ENCODE results near the gene CYP3A4. TPM values are rescaled to one million over a fixed set of nuclear protein-coding genes. Genes with fewer than 3 reads are reported as not detected.
"Not testable (repeated sequence)": the region's sequence is repeated elsewhere in the genome, so short reads cannot be mapped to it uniquely, and the experiment has no call there.

Gene CYP3A4
- total and polyA plus RNA-seq, 4 experiments from 2014 or later, result not detected

- H3K4me3 Mint-ChIP-seq, result no peak overlapping the region
- no peak for DNase-seq
- Histone ChIP-seq H3K36me3 (ENCODE audit: insufficient read depth, low read length) (no peaks in the 10 kb centered on the region), H3K27me3 (ENCODE audit: insufficient read depth, low read length) (no peaks in the 10 kb centered on the region), H3K27ac (ENCODE audit: low read depth, low read length) (no peak overlapping the region), H3K4me1 (ENCODE audit: insufficient read depth, low read length) (no peaks in the 10 kb centered on the region), H3K4me3 (ENCODE audit: low read length in 2 of 2) (no peak overlapping the region), H3K9me3 (ENCODE audit: control insufficient read depth in 1 of 2, low read length in 2 of 2) (no peaks in the 10 kb centered on the region)
- peaks cover 0 to 5% of the 10 kb centered on the region in 2 donors for H3K36me3 Mint-ChIP-seq
- H3K9me3 Mint-ChIP-seq, result no peaks in the 10 kb centered on the region
- no peaks in the 10 kb centered on the region for H3K4me1 Mint-ChIP-seq
- no peak overlapping the region for H3K27ac Mint-ChIP-seq
- POLR2A ChIA-PET (ENCODE audit: partially characterized antibody), result no interaction called here
- CTCF ChIA-PET (ENCODE audit: partially characterized antibody), result interaction anchor here (0.6 kb wide), 1 partner anchor 1139 kb away, joined by 3 read pairs; no protein-coding TSS in a partner anchor
- intact Hi-C loops (cut with micrococcal nuclease), result no loop called here
- H3K27me3 Mint-ChIP-seq, result no peaks in the 10 kb centered on the region
Observed at GRCh38 chr7:99730992-99731391, 53.0 kb downstream of the CYP3A4 start.

DNA sequence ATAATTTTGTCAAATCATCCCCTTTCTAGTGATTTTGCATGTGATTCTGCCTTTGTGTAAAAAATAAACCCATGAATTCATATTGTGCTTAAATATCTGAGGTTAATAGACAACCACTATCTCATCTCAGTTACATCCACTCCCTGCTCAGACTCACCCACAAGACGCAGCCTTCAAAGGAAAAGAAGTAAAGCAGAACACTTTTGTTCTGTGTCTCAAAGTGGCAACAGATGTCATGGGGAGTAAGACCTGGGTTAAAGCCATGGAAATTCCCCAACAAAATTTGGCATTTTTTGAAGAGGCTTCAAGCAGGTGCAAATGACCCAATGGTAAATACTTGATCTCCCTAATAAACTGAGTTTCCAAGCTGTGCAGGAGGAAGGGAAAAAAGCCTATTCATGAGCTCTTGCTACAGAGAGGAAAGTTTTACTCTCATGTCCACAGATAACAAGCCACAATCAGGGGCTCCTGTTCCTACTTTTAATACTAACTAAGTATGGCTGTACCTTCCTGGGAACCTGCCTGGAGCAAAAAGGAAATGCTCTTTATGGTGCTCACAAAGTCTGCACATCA lies 53.7 kb downstream of the CYP3A4 start:
- H3K4me3 ChIP-seq (ENCODE audit: low read length in 2 of 2), result no peak overlapping the region
- Mint-ChIP-seq H3K27ac (no peak overlapping the region), H3K27me3 (no peaks in the 10 kb centered on the region), H3K4me3 (no peak overlapping the region), H3K36me3 (peaks cover 0 to 1% of the 10 kb centered on the region in 2 donors), H3K9me3 (no peaks in the 10 kb centered on the region), H3K4me1 (no peaks in the 10 kb centered on the region)
- intact Hi-C loops (cut with micrococcal nuclease), result no loop called here
- CTCF ChIA-PET (ENCODE audit: partially characterized antibody), result interaction anchor here (0.6 kb wide), 1 partner anchor 1139 kb away, joined by 3 read pairs; no protein-coding TSS in a partner anchor
- H3K27me3 ChIP-seq (ENCODE audit: insufficient read depth, low read length), result no peaks in the 10 kb centered on the region
- no peaks in the 10 kb centered on the region for H3K36me3 ChIP-seq (ENCODE audit: insufficient read depth, low read length)
- POLR2A ChIA-PET (ENCODE audit: partially characterized antibody), result no interaction called here
- no peaks in the 10 kb centered on the region for H3K9me3 ChIP-seq (ENCODE audit: control insufficient read depth in 1 of 2, low read length in 2 of 2)
- no peaks in the 10 kb centered on the region for H3K4me1 ChIP-seq (ENCODE audit: insufficient read depth, low read length)
- no peak overlapping the region for H3K27ac ChIP-seq (ENCODE audit: low read depth, low read length)
- no peak for DNase-seq

GRCh38 chr7:99729486-99730237 lies 54.3 kb downstream of the CYP3A4 start:
- H3K36me3 ChIP-seq (ENCODE audit: insufficient read depth, low read length), result no peaks in the 10 kb centered on the region
- H3K4me1 ChIP-seq (ENCODE audit: insufficient read depth, low read length), result no peaks in the 10 kb centered on the region
- no peak overlapping the region for H3K27ac Mint-ChIP-seq
- no peak overlapping the region for H3K27ac ChIP-seq (ENCODE audit: low read depth, low read length)
- no peak overlapping the region for H3K4me3 ChIP-seq (ENCODE audit: low read length in 2 of 2)
- no peaks in the 10 kb centered on the region for H3K9me3 ChIP-seq (ENCODE audit: control insufficient read depth in 1 of 2, low read length in 2 of 2)
- DNase-seq, result no peak
- ChIA-PET CTCF (ENCODE audit: partially characterized antibody) (no interaction called here), POLR2A (ENCODE audit: partially characterized antibody) (no interaction called here)
- no peaks in the 10 kb centered on the region for H3K27me3 Mint-ChIP-seq
- no peaks in the 10 kb centered on the region for H3K36me3 Mint-ChIP-seq
- H3K27me3 ChIP-seq (ENCODE audit: insufficient read depth, low read length), result no peaks in the 10 kb centered on the region
- H3K4me1 Mint-ChIP-seq, result no peaks in the 10 kb centered on the region
- H3K9me3 Mint-ChIP-seq, result no peaks in the 10 kb centered on the region
- intact Hi-C loops (cut with micrococcal nuclease), result no loop called here
- no peak overlapping the region for H3K4me3 Mint-ChIP-seq

GRCh38 chr7:99728615-99729014 lies 55.4 kb downstream of the CYP3A4 start:
- Histone ChIP-seq H3K4me1 (ENCODE audit: insufficient read depth, low read length) (no peaks in the 10 kb centered on the region), H3K27me3 (ENCODE audit: insufficient read depth, low read length) (no peaks in the 10 kb centered on the region), H3K27ac (ENCODE audit: low read depth, low read length) (no peak overlapping the region), H3K9me3 (ENCODE audit: control insufficient read depth in 1 of 2, low read length in 2 of 2) (no peaks in the 10 kb centered on the region), H3K4me3 (ENCODE audit: low read length in 2 of 2) (no peak overlapping the region), H3K36me3 (ENCODE audit: insufficient read depth, low read length) (no peaks in the 10 kb centered on the region)
- Mint-ChIP-seq H3K36me3 (no peaks in the 10 kb centered on the region), H3K4me1 (no peaks in the 10 kb centered on the region), H3K9me3 (no peaks in the 10 kb centered on the region), H3K27me3 (no peaks in the 10 kb centered on the region), H3K27ac (no peak overlapping the region), H3K4me3 (no peak overlapping the region)
- POLR2A ChIA-PET (ENCODE audit: partially characterized antibody), result no interaction called here
- intact Hi-C loops (cut with micrococcal nuclease), result no loop called here
- no peak for DNase-seq
- CTCF ChIA-PET (ENCODE audit: partially characterized antibody), result no interaction called here

GRCh38 chr7:99723201-99723600 lies 60.8 kb downstream of the CYP3A4 start:
- H3K4me3 Mint-ChIP-seq; H3K27ac ChIP-seq (ENCODE audit: low read depth, low read length); CTCF ChIA-PET (ENCODE audit: partially characterized antibody); H3K27me3 ChIP-seq (ENCODE audit: insufficient read depth, low read length); DNase-seq; H3K36me3 Mint-ChIP-seq; H3K4me3 ChIP-seq (ENCODE audit: low read length in 2 of 2); H3K36me3 ChIP-seq (ENCODE audit: insufficient read depth, low read length); H3K27me3 Mint-ChIP-seq; H3K4me1 ChIP-seq (ENCODE audit: insufficient read depth, low read length); H3K9me3 ChIP-seq (ENCODE audit: control insufficient read depth in 1 of 2, low read length in 2 of 2); H3K9me3 Mint-ChIP-seq; intact Hi-C loops (cut with micrococcal nuclease); POLR2A ChIA-PET (ENCODE audit: partially characterized antibody): not testable (repeated sequence)
- Mint-ChIP-seq H3K27ac (peak overlapping the region in 1 of 7 donors; percentile 23), H3K4me1 (peaks cover 4 to 11% (median 8%) of the 10 kb centered on the region in 4 donors)

GRCh38 chr7:99720800-99721595 lies 63.0 kb downstream of the CYP3A4 start:
- Histone ChIP-seq H3K9me3 (ENCODE audit: control insufficient read depth in 1 of 2, low read length in 2 of 2) (no peaks in the 10 kb centered on the region), H3K27me3 (ENCODE audit: insufficient read depth, low read length) (no peaks in the 10 kb centered on the region), H3K36me3 (ENCODE audit: insufficient read depth, low read length) (no peaks in the 10 kb centered on the region), H3K4me3 (ENCODE audit: low read length in 2 of 2) (no peak overlapping the region), H3K27ac (ENCODE audit: low read depth, low read length) (no peak overlapping the region), H3K4me1 (ENCODE audit: insufficient read depth, low read length) (peaks cover 4% of the 10 kb centered on the region)
- ChIA-PET CTCF (ENCODE audit: partially characterized antibody) (no interaction called here), POLR2A (ENCODE audit: partially characterized antibody) (no interaction called here)
- Mint-ChIP-seq H3K27ac (peak overlapping the region in 1 of 7 donors; percentile 24), H3K27me3 (peaks cover 0 to 2% of the 10 kb centered on the region in 2 donors), H3K4me3 (no peak overlapping the region), H3K9me3 (no peaks in the 10 kb centered on the region), H3K4me1 (peaks cover 4 to 11% (median 8%) of the 10 kb centered on the region in 4 donors), H3K36me3 (no peaks in the 10 kb centered on the region)
- intact Hi-C loops (cut with micrococcal nuclease), result no loop called here
- DNase-seq, result no peak

DNA sequence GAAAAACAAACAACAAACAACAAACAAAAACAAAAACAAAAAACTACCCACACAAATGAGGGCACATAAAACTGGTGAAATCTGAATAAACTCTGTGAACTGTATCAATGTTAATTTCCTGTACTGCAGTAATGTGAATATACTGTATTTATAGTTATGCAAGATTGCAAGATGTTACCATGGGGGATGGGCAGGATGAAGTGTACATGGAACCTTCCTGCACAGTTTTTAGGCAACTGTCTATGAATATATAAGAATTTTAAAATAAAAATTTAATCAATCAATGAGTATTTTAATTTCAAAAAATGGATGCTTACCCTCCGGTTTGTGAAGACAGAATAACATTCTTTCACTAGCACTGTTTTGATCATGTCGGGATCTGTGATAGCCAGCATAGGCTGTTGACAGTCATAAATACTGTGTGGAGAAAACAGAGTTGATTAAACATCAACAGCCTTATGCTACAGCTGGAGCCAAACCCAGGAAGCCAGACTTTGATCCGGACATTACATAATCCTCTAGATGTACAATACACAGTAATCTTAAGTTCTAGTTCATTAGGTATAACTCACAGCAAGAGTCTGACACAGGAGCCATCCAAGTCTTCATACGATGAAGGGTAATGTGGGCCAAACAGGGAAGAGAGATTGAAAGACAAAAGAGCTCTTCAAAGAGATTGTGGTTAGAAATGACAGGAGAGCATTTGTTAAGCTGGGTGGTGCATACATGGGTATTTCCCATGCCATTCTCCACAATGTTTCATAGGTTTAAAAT lies 63.8 kb downstream of the CYP3A4 start:
- intact Hi-C loops (cut with micrococcal nuclease), result no loop called here
- POLR2A ChIA-PET (ENCODE audit: partially characterized antibody), result no interaction called here
- no peaks in the 10 kb centered on the region for H3K27me3 ChIP-seq (ENCODE audit: insufficient read depth, low read length)
- peak overlapping the region in 1 of 7 donors; percentile 38 for H3K27ac Mint-ChIP-seq
- peak in 2 of 5 donors; percentile 1 to 2 for DNase-seq
- CTCF ChIA-PET (ENCODE audit: partially characterized antibody), result no interaction called here
- no peak overlapping the region for H3K4me3 ChIP-seq (ENCODE audit: low read length in 2 of 2)
- peaks cover 0 to 3% of the 10 kb centered on the region in 2 donors for H3K36me3 Mint-ChIP-seq
- peaks cover 4 to 11% (median 8%) of the 10 kb centered on the region in 4 donors for H3K4me1 Mint-ChIP-seq
- no peaks in the 10 kb centered on the region for H3K36me3 ChIP-seq (ENCODE audit: insufficient read depth, low read length)
- H3K4me3 Mint-ChIP-seq, result no peak overlapping the region
- H3K27me3 Mint-ChIP-seq, result peaks cover 0 to 2% of the 10 kb centered on the region in 2 donors
- H3K4me1 ChIP-seq (ENCODE audit: insufficient read depth, low read length), result peaks cover 4% of the 10 kb centered on the region
- peaks cover 0 to under 1% (median 0%) of the 10 kb centered on the region in 8 donors for H3K9me3 Mint-ChIP-seq
- no peaks in the 10 kb centered on the region for H3K9me3 ChIP-seq (ENCODE audit: control insufficient read depth in 1 of 2, low read length in 2 of 2)
- no peak overlapping the region for H3K27ac ChIP-seq (ENCODE audit: low read depth, low read length)

All from CD4-positive, alpha-beta memory T cell (primary cell).